Activated CD4-positive, alpha-beta T cell treated with anti-CD3 and anti-CD28 coated beads, Interleukin-2, amount 50 U/mL, for 1 hour (primary cell): ENCODE results near the gene LRRC2.
A peak's percentile ranks its signal among the peaks of the same experiment; 100 is the strongest.
"Not testable (repeated sequence)": the region's sequence is repeated elsewhere in the genome, so short reads cannot be mapped to it uniquely, and the experiment has no call there.

Source experiments
- DNase-seq: peaks from one replicate; pipeline ENCODE4 v3.0.0-alpha.2; 2020

The LRRC2 gene

GRCh38 chr3:46551615-46552014, 14.5 kb downstream of the LRRC2 start:
- no peak for DNase-seq

- no peak for DNase-seq
Observed at GRCh38 chr3:46549989-46550388, 16.1 kb downstream of the LRRC2 start.

GRCh38 chr3:46549408-46549904, 16.6 kb downstream of the LRRC2 start:
- DNase-seq = no peak

GRCh38 chr3:46548611-46549010, 17.5 kb downstream of the LRRC2 start:
- not testable (repeated sequence) for DNase-seq

- DNase-seq = no peak
Observed at GRCh38 chr3:46546896-46547440, 19.1 kb downstream of the LRRC2 start.

GRCh38 chr3:46545818-46546630, 20.1 kb downstream of the LRRC2 start:
- DNase-seq = no peak

- no peak for DNase-seq
Observed at GRCh38 chr3:46544771-46545503, 21.2 kb downstream of the LRRC2 start.

GRCh38 chr3:46542801-46543201, 23.3 kb downstream of the LRRC2 start:
- DNase-seq = no peak

- no peak for DNase-seq
Observed at GRCh38 chr3:46542344-46542743, 23.8 kb downstream of the LRRC2 start.

- no peak for DNase-seq
Observed at GRCh38 chr3:46541835-46542234, 24.3 kb downstream of the LRRC2 start.

GRCh38 chr3:46540550-46540949, 25.6 kb downstream of the LRRC2 start:
- no peak for DNase-seq

GRCh38 chr3:46539443-46540005, 26.6 kb downstream of the LRRC2 start:
- peak; percentile 14 for DNase-seq

- peak; percentile 85 for DNase-seq
Observed at GRCh38 chr3:46538803-46539442, 27.2 kb downstream of the LRRC2 start.

- not testable (repeated sequence) for DNase-seq
Observed at GRCh38 chr3:46538425-46538802, 27.7 kb downstream of the LRRC2 start.

GRCh38 chr3:46537779-46538178, 28.3 kb downstream of the LRRC2 start:
- no peak for DNase-seq

- no peak for DNase-seq
Observed at GRCh38 chr3:46537316-46537715, 28.8 kb downstream of the LRRC2 start.

GRCh38 chr3:46536758-46537157, 29.3 kb downstream of the LRRC2 start:
- DNase-seq = no peak

GRCh38 chr3:46535746-46536145, 30.4 kb downstream of the LRRC2 start:
- no peak for DNase-seq

GRCh38 chr3:46533091-46533490, 33.0 kb downstream of the LRRC2 start:
- DNase-seq = no peak

- DNase-seq = no peak
Observed at GRCh38 chr3:46527239-46527638, 38.9 kb downstream of the LRRC2 start.

GRCh38 chr3:46524832-46525231, 41.3 kb downstream of the LRRC2 start:
- no peak for DNase-seq

GRCh38 chr3:46524008-46524407, 42.1 kb downstream of the LRRC2 start:
- no peak for DNase-seq

GRCh38 chr3:46523556-46523955, 42.5 kb downstream of the LRRC2 start:
- no peak for DNase-seq
